PC-3 (cell line): ENCODE measurements around the gene GPR78. TPM values are rescaled to one million over a fixed set of nuclear protein-coding genes. Genes with fewer than 3 reads are reported as not detected.
A peak's percentile ranks its signal among the peaks of the same experiment; 100 is the strongest.

ENCODE experiments used
- ATAC-seq: fragments of 200-7000 bp; cut with Tn5 transposase; 2 replicates; pipeline ENCODE4 v1.9.1; 2020; ENCODE audit warnings: mild to moderate bottlenecking, moderate library complexity
- BruUV-seq: library from RNA; stranded (reverse); fragments of 400-500 nt; replicated peaks from 2 replicates; lab custom pipeline; 2021; lab: Mats Ljungman, UMichigan
- CTCF ChIA-PET: fragments of 300-600 bp; sonication (Branson Sonifier 250); formaldehyde crosslinking; loops from one replicate; lab custom pipeline; 2022; ENCODE audit warnings: antibody characterized with exemption; lab: Charles Lee
- POLR2A ChIA-PET: fragments of 300-600 bp; sonication (Branson Sonifier 250); formaldehyde crosslinking; loops from one replicate; lab custom pipeline; 2022; ENCODE audit warnings: antibody characterized with exemption; ENCODE audit not compliant: unreplicated experiment; lab: Charles Lee
- DNase-seq: peaks from one replicate; pipeline ENCODE4 v3.0.0-alpha.2; 2015
- H2AFZ ChIP-seq: fragments of 300-600 bp; sonication (generic); 2 replicates; pipeline ENCODE4 v1.6.0; 2016; ENCODE audit warnings: antibody characterized with exemption, low read length
- H3F3A ChIP-seq: fragments of 300-600 bp; sonication (generic); one replicate; pipeline ENCODE4 v1.6.0; 2017; ENCODE audit warnings: antibody characterized with exemption, low read length, control low read depth, mild to moderate bottlenecking; ENCODE audit not compliant: unreplicated experiment
- H3K27ac ChIP-seq: fragments of 300-600 bp; sonication (generic); 2 replicates; pipeline ENCODE4 v1.5.1; 2016; ENCODE audit warnings: mild to moderate bottlenecking, low read length
- H3K27me3 ChIP-seq: fragments of 300-600 bp; sonication (generic); 2 replicates; pipeline ENCODE4 v1.6.1; 2016; ENCODE audit warnings: low read length, mixed read lengths
- H3K36me3 ChIP-seq: fragments of 300-600 bp; sonication (generic); 2 replicates; pipeline ENCODE4 v1.6.1; 2016; ENCODE audit warnings: low read depth, mixed run types, low read length, mixed read lengths
- H3K4me1 ChIP-seq: fragments of 300-600 bp; sonication (generic); 2 replicates; pipeline ENCODE4 v1.5.1; 2016; ENCODE audit warnings: low read length; ENCODE audit not compliant: insufficient read depth
- H3K4me2 ChIP-seq: fragments of 300-600 bp; sonication (generic); 2 replicates; pipeline ENCODE4 v1.6.0; 2016; ENCODE audit warnings: low read length
- H3K4me3 ChIP-seq: fragments of 300-600 bp; sonication (generic); 2 replicates; pipeline ENCODE4 v1.5.1; 2016; ENCODE audit warnings: mild to moderate bottlenecking, low read length, mixed read lengths
- H3K79me2 ChIP-seq: fragments of 300-600 bp; sonication (generic); 2 replicates; pipeline ENCODE4 v1.6.1; 2017; ENCODE audit warnings: low read length, mixed read lengths
- H3K9ac ChIP-seq: fragments of 300-600 bp; sonication (generic); 2 replicates; pipeline ENCODE4 v1.6.0; 2016; ENCODE audit warnings: mild to moderate bottlenecking, low read length
- H3K9me2 ChIP-seq: fragments of 300-600 bp; sonication (generic); replicated peaks from 2 replicates; pipeline ENCODE4 v1.6.1; 2016; ENCODE audit warnings: mixed run types, low read length, mixed read lengths
- H3K9me3 ChIP-seq: fragments of 300-600 bp; sonication (generic); 2 replicates; pipeline ENCODE4 v1.6.1; 2016; ENCODE audit warnings: low read length, mixed read lengths
- H4K20me1 ChIP-seq: fragments of 300-600 bp; sonication (generic); 2 replicates; pipeline ENCODE4 v1.6.1; 2016; ENCODE audit warnings: low read length, mixed read lengths
- EZH2 ChIP-seq: fragments of 300-600 bp; sonication (generic); IDR thresholded peaks from one replicate; pipeline ENCODE4 v1.6.1; 2017; ENCODE audit warnings: antibody characterized with exemption, mild to moderate bottlenecking, low read length; ENCODE audit not compliant: unreplicated experiment
- EZH2phosphoT487 ChIP-seq: fragments of 300-600 bp; sonication (generic); IDR thresholded peaks from 2 replicates; pipeline ENCODE4 v1.6.1; 2018; ENCODE audit warnings: mild to moderate bottlenecking, antibody characterized with exemption, low read length, borderline replicate concordance
- intact Hi-C: fragments of 100-400 bp; cut with micrococcal nuclease; formaldehyde crosslinking; loops from 2 replicates; pipeline ENCODE4 v1.9.0; 2023
- total RNA-seq: library from RNA; depleted of rRNA; stranded (reverse); fragments of >200 nt; gene quantifications from 2 replicates; pipeline ENCODE4 v1.2.3, GENCODE V29; 2014
- TF ChIP-seq, protein P1 (sequence below): fragments of 300-600 bp; sonication (generic); conservative IDR thresholded peaks from 2 replicates; pipeline ENCODE4 v1.5.1; 2017; ENCODE audit warnings: antibody characterized with exemption, low read depth, mild to moderate bottlenecking, low read length

Gene GPR78
- total RNA-seq, 1 experiment from 2014 or later = 2.0 TPM

GRCh38 chr4:8544741-8545438 is 35.3 kb upstream of the GPR78 start:
- Histone ChIP-seq H3K9ac (no peak overlapping the region), H3K36me3 (no peaks in the 10 kb centered on the region), H3K4me3 (no peak overlapping the region), H3K9me3 (no peaks in the 10 kb centered on the region), H4K20me1 (no peaks in the 10 kb centered on the region), H2AFZ (no peak overlapping the region), H3K27ac (no peak overlapping the region), H3K27me3 (no peaks in the 10 kb centered on the region), H3K9me2 (no peaks in the 10 kb centered on the region), H3K79me2 (no peaks in the 10 kb centered on the region), H3F3A (no peaks in the 10 kb centered on the region), H3K4me2 (no peak overlapping the region), H3K4me1 (peaks cover 38% of the 10 kb centered on the region)
- intact Hi-C loops = loop anchor here (5.0 kb wide), 1 partner anchor 47 kb away; the partner anchor contains the start of gene CPZ
- DNase-seq = no peak
- ATAC-seq = no peak
- no TSS peak for BruUV-seq
- TF ChIP-seq EZH2 = no peak
- TF ChIP-seq, protein P1, sequence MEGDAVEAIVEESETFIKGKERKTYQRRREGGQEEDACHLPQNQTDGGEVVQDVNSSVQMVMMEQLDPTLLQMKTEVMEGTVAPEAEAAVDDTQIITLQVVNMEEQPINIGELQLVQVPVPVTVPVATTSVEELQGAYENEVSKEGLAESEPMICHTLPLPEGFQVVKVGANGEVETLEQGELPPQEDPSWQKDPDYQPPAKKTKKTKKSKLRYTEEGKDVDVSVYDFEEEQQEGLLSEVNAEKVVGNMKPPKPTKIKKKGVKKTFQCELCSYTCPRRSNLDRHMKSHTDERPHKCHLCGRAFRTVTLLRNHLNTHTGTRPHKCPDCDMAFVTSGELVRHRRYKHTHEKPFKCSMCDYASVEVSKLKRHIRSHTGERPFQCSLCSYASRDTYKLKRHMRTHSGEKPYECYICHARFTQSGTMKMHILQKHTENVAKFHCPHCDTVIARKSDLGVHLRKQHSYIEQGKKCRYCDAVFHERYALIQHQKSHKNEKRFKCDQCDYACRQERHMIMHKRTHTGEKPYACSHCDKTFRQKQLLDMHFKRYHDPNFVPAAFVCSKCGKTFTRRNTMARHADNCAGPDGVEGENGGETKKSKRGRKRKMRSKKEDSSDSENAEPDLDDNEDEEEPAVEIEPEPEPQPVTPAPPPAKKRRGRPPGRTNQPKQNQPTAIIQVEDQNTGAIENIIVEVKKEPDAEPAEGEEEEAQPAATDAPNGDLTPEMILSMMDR = no peak
- no peak for TF ChIP-seq EZH2phosphoT487
- CTCF ChIA-PET = no interaction called here
- POLR2A ChIA-PET = no interaction called here

- H3K4me1 ChIP-seq = peaks cover 33% of the 10 kb centered on the region
- H3K9me3 ChIP-seq = no peaks in the 10 kb centered on the region
- ChIA-PET CTCF (no interaction called here), POLR2A (no interaction called here)
- ATAC-seq (no peak), DNase-seq (no peak)
- no peaks in the 10 kb centered on the region for H3K79me2 ChIP-seq
- H3K4me2 ChIP-seq = no peak overlapping the region
- H3K9me2 ChIP-seq = no peaks in the 10 kb centered on the region
- H2AFZ ChIP-seq = no peak overlapping the region
- H3K4me3 ChIP-seq = no peak overlapping the region
- H4K20me1 ChIP-seq = no peaks in the 10 kb centered on the region
- H3K27me3 ChIP-seq = no peaks in the 10 kb centered on the region
- H3K9ac ChIP-seq = no peak overlapping the region
- H3K27ac ChIP-seq = no peak overlapping the region
- no peaks in the 10 kb centered on the region for H3F3A ChIP-seq
- TF ChIP-seq, protein P1 = no peak
- TF ChIP-seq EZH2 (no peak), EZH2phosphoT487 (no peak)
- H3K36me3 ChIP-seq = no peaks in the 10 kb centered on the region
- intact Hi-C loops = loop anchor here (5.0 kb wide), 1 partner anchor 47 kb away; the partner anchor contains the start of gene CPZ
- no TSS peak for BruUV-seq
Observed at GRCh38 chr4:8545439-8545765, 34.8 kb upstream of the GPR78 start.

GRCh38 chr4:8546766-8547107 is 33.5 kb upstream of the GPR78 start:
- POLR2A ChIA-PET = interaction anchor here (0.6 kb wide), 3 partner anchors 118 to 669 kb away, joined by 4 to 7 read pairs (median 6); no protein-coding TSS in a partner anchor
- no TSS peak for BruUV-seq
- H3K9me2 ChIP-seq = no peaks in the 10 kb centered on the region

More at GRCh38 chr4:8546766-8547107, 33.5 kb upstream of the GPR78 start:
- Histone ChIP-seq H3K4me3 (no peak overlapping the region), H3K27ac (peak overlapping the region; percentile 98), H3K27me3 (no peaks in the 10 kb centered on the region), H2AFZ (peak overlapping the region; percentile 71), H3K9me3 (no peaks in the 10 kb centered on the region), H3K4me2 (peak overlapping the region; percentile 71), H3F3A (no peaks in the 10 kb centered on the region), H3K9ac (peak overlapping the region; percentile 67; the same call in 1 of the 2 replicates), H4K20me1 (no peaks in the 10 kb centered on the region), H3K36me3 (no peaks in the 10 kb centered on the region), H3K4me1 (peaks cover 33% of the 10 kb centered on the region), H3K79me2 (no peaks in the 10 kb centered on the region)
- CTCF ChIA-PET = no interaction called here
- intact Hi-C loops = loop anchor here (1.0 to 5.0 kb wide), 2 partner anchors 23 to 46 kb away; partner anchors contain the start of gene CPZ
- TF ChIP-seq EZH2 = no peak
- TF ChIP-seq EZH2phosphoT487 = no peak
- TF ChIP-seq, protein P1 = no peak
- ATAC-seq (no peak), DNase-seq (no peak)
